NCI-H146 treated with DMSO at 0.1 percent for 48 hours (cell line): ENCODE results near the gene UBTF.
A peak's percentile ranks its signal among the peaks of the same experiment; 100 is the strongest.

Experiments
- DNase-seq: peaks from one replicate; lab custom pipeline; 2025; ENCODE audit not compliant: unreplicated experiment; lab: John Stamatoyannopoulos, UW

The UBTF gene

DNA sequence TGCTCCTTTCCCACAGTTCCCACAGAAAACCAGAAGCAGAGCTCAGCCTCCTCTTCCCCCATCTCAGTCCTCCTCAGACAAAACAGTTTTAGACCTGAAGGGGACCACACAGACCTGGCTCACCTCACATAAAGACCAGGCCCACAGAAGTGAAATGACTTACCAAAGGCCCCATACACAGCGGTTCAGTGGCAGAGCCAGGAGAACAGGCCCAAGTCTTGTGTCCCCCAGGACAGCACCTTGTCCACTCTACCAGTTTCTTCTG lies 5.3 kb downstream of the UBTF start:
- no peak for DNase-seq

DNA sequence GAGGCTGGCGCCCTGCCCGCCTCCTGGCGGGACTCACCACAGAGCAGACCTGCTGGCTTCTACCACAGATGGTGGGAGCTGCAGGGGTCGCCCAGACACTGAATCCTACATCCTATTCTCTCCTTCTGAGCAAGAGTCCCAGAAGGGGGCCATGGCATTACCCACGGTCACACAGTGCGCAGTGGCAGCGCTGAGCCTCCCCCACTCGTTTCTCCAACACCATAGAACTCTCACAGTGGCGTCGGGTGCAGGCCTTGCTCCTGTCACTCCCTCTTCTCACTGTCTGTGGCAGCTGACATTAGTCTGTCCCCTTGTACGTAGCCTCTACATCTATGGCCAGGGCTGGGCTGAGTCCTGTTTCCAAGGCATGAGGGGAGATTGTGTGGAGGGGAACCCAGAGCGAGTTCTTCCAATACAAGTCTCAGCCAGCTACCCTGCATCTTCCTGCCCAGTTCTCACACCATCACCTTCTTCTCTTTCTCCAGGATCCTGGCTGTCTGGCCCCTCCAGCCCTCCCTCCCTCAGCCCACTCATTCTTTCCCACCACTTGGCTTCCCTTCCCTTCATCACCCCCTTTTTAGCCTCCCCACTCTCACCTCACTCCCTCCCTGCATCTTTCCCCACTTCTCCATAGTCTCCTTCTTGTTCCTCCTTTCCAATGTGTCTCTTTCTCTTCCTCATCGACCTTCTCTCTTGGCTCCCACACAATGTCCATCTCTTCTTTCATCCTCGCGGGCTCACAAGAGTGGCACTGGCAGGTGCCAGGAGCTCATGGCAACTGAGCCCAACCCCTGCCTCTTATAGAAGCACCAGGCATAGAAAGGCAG lies 5.9 kb downstream of the UBTF start:
- DNase-seq, result no peak

DNA sequence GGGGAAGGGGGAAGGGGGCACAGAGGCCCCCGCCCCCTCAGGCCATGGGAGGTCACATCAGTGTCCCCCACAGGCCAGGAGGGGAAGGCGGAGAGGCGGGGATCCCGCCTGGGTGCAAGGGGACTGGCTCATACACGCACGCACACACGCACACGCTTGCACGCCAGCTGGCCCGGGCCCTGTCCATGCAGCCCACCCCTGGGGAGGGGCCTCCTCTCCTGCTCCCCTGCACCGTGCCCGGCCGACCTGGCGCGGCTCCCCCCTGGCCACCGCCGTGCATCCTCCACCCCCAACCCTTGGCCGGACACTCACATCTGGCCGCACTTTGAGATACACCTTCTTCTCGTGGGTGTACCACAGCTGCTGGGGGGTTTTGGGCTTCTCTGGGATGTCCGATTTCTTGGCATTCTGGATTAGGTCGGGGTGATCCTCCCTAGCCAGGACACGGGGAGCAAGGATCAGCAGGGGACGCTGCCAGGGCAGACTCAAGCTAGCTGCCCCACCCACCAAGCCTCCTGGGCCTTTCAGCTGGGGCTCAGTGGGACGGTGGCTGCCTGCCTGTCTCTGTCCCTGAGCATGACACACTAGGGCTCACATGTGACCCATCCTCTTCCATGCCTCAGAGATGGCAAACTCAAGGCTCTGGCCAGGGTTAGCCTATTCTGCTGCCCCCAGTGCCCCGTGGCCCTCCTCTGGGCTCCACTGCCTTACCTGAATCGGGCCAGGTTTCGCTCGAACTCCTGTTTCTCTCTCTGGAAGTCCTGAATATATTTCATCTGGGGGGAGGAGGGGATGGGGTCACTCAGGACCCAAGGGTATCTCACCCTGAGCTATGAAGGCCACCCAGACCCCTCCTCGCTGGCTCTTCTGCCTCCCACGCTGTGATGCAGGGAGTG lies 6.7 kb downstream of the UBTF start:
- DNase-seq, result no peak

DNA sequence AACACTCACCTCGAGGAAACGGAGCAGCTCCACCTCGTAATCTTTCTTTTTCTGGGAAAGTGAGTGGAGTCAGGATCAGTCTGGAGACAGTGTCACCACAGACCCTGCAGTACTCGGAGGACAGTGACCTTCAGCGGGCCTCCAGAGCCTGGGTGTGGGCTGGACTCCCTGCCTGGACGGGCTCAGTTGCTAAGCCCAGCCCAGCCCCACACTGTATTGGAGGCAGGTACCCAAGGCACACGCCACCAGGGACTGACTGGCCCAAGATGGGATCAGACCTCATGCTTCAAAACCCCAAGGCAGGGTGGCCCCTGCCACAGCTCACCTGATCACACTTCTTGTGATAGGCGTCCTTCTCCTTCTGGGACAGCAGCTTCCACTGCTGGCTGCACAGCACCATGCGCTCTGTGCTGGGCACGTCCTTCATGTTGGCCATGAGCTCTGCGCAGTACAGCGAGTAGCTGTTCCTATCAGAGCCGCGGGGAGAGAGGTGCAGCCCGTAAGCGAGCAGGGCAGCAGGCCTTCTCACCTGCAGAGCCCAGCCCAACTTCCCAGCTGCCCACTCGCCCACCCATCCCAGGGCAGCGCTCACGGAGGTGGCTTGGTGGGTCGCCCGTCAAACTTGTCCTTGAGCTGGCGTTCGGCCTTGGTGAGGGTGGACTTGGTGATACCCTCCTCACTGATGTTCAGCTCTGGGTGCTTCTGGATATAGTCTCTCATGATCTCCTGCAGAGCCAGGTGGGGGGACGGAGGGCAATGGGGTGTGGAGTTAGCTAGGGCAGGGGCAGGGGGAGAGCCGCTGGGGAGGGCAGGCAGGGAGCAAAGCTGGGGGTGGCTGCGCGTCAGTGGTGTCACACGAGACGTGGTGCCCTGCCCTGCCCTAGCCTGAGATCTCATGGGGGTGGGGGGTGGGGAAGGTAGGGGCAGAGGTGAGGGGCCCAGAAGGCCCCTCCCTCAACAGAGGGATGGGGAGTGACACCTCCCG lies 7.9 kb downstream of the UBTF start:
- DNase-seq, result no peak

DNA sequence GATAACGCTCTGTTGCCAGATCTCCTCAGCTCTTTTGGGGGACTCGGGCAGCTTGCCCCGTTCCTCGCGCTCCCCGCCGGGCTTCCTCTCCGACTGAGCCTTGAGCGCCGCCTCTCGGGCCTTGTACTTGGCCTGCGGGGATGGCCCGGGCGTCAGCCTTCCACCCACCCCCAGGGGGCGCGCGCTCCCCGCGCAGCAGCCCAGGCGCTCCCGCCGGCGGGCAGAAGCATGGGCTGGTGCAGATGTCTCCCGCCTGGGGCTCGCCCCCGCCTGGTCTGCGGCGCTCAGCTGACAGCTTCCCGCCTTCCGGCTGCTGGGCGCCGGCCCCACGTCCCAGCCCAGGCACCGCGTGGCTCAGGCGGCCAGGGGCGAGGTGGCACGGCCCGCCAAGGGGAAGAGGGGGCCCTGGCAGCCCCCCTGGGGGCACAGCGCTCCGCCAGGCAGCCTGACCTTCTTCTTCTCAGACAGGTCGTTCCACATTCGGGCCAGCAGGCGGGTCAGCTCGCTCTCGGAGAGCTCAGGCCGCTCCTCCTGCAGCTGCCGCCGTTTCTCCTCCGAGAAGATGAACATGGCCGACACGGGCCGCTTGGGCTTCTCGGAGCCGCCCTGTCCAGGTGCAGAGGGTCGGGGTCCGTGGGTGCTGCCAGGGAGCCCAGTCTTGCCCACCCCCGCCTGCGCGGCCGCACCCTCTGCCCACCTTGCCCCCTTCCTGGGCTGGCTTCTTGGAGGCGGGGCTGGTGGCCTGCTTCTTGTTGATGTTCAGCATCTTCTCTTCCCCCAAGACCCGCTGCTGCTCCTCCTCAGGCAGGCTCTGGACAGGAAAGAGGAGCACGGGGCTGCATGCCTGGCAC lies 8.9 kb downstream of the UBTF start:
- no peak for DNase-seq

DNA sequence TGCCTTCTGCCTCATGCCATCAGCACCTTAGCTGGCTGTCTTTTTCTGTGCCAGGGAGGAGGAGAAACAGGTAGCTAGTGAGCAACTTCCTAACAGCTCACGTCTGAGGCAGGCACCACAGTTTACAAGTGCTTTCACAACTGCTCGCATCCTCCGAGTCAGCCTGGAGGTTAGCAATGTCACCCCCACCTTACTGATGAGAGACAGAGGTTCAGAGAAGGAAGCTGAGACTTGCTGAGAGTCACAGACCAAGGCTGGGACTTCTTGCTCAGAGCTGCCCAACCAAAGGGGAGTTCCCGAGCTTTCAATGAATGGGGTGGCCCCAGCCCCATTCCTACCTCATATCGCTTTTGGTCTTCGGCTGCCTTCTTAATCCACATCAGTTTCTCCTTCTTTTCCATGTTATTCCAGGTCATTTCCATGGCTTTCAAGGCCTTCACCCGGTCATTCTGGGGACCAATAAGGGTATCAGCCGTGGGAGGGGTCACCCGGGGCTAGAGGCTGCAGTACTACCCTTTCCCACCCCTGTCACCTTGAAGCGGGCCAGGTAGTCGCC lies 9.6 kb downstream of the UBTF start:
- DNase-seq, result no peak

DNA sequence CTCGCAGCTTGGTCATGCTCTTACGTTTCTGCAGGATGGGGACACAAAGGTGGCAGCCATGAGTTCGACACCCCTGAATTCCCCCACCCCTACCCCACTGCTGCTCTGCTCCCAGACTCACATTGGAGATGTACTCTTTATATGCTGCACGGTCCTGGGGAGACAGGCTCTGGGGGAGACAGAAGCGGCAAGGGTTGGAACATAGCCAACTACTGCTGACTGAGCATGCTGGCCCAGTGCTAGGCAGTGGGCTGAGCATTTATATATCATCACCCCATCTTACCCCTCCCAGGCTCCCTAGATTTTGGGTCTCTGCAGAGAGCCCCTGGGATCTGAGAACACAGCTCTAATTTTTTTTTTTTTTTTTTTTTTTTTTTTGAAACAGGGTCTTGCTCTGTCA lies 11.7 kb downstream of the UBTF start:
- DNase-seq, result no peak

DNA sequence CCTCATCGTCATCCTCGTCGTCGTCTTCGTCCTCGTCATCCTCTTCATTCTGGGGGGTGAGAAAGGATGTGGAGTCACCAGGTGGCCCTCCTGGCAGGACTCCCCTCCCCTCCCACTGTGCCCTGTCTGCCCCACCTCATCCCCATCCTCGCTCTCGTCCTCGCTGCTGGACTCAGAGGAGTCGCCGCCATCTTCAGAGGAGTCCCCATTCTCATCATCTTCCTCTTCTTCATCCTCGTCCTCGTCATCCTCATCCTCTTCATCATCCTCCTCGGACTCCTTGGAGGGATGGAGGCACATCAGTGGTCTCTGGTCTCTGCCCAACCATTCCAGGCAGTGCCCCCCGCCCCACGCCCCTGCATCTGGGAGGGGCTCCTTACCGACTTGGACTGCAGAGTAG lies 12.2 kb downstream of the UBTF start:
- no peak for DNase-seq

DNA sequence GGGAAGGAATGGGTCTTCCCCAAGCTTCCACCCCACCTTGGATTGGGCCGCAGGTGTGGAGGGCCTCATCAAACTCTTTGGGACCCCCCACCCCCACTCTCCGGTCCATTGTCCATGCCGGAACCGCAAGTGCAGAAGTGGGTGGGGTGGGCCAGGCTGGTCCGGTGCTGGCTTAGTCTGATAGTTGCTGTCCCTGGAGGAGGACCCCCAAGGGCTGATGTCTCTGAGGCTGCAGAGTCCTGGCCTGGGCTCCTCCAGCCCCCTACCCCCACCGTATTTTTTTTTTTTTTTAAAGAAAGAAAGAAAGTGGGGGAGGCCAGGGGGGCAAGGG lies 12.7 kb downstream of the UBTF start:
- DNase-seq, result no peak

DNA sequence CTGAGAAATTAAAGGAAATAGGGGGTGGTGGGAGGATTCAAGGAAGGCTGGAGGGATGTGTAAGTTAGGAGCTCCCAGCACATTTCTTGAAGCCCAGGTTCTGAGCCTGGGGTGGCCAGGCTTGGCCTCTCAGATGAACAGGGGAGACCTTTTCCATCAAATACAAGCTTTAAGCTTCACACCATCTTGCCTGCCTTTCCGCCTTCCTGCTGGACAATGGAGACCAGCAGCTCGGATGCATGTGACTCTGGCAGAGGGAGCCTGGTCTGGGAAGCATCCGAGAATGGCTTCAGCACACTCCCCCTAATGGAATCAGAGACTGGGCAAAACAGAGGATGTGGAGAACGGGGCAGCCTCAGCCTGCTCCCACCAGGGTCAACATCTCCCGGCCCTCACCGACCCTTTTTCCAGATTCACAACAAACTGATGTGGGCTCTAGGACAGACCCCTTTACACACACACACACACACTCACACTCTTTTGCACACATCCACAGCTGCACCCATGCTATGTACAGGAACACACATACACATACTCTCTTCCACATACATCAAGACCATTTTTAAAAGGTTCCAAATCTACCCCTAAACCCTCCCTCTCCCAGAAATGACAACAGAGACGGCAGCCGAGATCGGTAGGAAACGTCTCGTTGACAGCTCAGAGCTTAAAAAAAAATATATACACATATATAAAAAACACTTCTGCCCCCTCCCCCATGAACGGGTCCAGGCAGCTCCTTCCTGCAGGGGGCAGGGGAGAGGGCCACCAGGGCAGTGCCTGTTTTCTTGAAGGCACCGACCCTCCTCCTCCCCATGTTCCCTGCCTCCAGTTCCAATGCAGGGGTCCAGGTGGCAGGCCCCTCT lies 13.3 kb downstream of the UBTF start:
- DNase-seq, result no peak

DNA sequence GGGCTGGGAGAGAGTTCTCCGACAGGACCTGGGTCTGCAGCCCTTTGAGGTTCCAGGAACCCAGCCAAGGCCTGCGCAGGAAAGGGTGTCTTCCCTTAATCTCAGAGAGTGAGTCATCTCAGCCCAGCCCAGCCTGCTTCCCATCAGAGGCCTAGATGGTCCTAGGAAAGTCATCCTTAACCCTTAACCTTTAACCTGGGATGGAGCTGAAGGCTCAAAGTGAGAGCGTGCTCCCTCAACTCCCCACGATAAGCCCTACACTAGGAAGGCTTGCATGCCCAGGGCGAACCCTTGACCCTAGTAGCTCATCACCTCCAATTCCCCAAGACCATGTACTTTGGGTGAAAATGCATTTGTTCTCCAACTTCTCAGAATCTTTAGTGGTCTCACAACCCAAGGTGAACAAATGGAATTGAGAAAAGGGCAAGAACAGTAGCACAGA lies 15.0 kb downstream of the UBTF start:
- DNase-seq, result no peak

DNA sequence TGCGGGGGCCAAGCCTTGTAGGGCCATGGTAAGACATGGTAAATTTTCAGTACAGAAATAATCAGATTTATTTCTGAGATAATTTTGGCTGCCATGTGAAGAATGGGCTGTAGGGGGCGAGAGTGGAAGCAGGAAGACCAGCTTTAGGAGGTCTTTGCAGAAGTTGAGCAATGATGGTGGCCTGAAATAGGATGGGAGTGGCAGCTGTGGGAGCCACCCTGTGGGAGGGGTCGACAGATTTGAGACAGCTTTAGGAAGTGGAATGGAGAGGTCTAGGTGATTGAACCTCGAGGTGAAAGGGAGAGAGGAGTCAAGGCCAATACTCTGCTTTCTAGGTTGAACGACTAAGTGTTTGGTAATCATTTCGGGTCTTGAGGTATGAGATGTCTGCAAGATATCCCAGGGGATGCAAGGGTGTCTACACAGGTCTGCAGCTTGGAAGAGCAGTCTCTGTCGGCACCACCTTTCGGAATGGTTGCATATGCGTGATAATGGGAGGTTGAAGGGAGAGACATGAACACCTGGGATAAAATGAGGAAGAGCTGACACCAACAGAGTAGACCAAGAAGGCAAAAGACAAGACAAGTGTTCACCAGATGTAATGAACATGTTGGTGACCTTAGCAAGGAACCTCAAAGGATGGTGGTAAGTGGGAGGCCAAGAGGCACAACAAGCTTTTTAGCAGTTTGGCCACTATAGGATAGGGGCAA lies 15.6 kb downstream of the UBTF start:
- DNase-seq, result peak; percentile 28

DNA sequence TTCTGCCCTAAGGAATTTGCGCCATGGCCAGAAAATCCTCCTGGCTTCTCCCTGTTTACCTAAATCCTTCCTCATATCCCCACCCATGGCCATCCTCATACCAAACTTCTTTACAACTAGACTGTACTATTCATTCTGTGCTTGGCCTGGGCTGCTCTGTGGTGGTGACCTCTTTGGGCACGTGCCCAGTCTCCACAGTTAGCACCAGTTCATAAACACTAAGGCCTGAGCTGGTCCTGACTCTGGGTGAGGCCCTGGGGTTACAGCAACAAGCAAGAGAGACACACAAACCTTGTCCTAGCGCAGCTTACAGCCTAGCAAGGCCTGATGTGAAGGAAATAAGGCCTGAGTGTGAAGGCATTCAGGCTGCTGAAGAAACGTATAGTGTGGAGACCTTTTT lies 16.7 kb downstream of the UBTF start:
- DNase-seq, result no peak

DNA sequence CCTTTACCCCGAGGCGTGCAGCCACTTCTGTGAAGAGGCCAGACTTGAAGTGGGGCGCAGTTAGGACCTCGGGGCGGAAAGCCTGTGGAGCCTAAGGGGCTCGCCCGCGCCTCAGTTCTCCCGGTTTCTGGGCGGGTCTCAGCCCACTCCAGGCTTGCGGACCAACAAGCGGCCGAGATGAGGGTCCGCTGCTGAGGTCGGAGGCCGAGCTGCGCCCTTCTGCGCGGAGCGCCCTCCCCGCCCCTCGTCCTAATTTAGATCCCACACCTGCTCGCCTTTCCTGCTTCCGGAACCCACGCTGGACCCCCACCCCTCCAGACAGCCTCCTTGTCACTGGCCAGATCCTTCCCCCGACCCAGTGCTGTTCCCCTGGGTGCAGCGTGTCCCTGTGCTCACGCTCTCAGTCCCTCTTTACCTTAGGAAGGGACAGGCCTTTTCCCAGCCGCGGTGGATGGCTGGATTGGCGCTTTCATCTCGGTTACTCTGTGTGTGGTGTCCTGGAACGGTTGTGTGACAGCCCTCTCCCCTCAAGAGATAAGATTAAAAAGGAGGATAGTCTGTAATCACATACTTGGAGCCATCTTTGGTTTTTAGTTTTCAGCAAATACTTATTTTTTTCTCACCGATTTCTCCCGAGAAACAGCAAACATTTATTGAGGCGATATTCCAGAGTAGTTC lies 18.9 kb downstream of the UBTF start:
- DNase-seq, result peak; percentile 40

DNA sequence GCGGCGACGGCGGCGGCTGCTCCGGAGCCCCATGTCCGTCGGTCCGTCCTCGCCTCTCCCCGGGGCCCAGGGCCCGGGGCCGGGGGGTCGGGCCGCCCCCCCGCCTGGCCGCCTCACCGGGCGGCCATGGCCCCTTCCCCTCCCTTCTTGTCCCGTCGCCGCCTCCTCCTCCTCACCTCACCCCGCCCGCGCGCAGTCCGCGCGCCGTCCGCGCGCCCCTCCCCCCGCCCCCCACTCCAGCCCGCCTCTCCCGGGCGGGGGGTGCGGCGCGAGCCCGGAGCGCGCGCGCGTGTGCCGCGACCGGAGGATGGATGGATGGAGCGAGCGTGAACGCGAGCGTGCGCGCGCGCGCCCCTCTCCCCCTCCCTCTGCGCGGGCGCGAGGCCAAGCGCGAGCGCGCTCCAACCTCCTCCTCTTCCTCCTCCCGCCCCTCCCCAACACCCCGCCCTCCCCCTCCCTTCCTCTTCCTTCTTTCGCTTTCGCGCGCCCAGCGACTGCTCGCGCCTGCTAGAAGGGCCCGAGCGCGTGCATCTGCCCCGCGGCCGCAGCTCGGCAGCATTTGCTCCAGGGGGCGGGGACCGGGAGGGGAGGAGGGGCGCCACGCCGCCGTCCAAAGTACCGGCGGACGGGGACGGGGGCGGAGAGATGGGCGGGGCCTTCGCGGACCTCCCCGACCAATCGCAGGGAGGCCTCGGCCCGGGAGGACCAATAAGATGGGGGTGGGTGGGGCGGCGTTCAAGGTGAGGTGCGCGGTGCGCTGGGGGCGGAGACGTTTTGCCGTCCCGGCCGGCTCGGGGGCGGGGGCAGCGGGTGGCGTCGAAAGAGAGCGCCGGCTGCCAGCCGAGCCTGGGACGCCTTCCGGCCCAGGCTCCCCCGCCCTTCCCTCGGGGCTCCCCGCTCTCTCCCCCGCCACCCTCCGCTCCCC lies 19.7 kb downstream of the UBTF start, which contains the start of gene ATXN7L3:
Gene ATXN7L3, minus strand, starts transcription at position 332 of the 925 bp plus-strand sequence. CDS start 1,814 bp downstream, outside the sequence.
- DNase-seq, result peak; percentile 89

DNA sequence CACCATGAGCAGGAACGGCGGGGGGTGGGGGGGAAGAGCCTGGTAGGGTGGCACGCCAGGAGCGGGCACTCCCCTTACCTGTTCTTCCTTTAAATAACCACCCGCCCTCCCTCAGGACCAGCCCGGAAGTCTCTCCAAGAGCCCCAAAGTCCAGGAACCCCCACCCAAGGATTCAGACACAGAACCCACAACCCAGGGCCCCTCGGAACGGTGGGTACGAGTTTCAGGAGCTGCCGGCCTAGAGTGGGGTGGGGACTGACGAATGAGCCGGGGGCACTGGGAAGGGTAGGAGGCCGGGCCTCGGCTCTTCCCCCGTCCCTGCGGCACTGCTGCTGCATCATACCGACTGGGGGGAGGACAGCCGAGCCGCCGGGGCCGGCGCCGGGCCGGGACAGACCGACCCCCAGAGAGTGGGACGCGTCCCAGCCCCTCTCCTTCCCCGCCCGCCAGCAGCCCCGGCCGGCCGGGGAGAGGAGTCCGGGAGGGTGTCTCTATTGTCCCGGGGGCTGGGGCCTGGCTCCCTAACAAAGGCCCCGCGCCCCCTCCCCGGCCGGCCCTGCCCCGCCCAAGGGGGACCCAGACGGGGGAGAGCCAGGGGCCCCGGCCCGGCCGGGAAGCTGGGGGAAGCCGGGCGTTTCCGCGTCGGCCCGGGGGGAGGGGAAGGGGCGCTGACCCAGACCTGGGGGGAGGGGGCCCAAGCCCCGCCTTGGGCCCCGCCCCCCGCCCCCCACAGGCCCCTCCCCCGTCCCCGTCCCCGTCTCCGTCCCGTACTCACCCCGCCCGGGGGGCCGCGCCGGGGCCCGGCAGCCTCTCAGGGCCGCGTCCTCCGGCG lies 20.5 kb downstream of the UBTF start:
- DNase-seq, result peak; percentile 8
